ENCODE measurements around the gene CHODL.

The CHODL gene

GRCh38 chr21:18244671-18245463 is at the start of gene CHODL:
Gene CHODL (plus strand): TSS chr21:18244833. CDS start chr21:18245224, 391 bp downstream.
- no peak for DNase-seq (ENCODE audit: low spot score)

GRCh38 chr21:18204931-18205330 is 39.7 kb upstream of the CHODL start:
- DNase-seq (ENCODE audit: low spot score), result peak; percentile 2

GRCh38 chr21:18218331-18218730 is 26.3 kb upstream of the CHODL start:
- no peak for DNase-seq (ENCODE audit: low spot score)

DNA sequence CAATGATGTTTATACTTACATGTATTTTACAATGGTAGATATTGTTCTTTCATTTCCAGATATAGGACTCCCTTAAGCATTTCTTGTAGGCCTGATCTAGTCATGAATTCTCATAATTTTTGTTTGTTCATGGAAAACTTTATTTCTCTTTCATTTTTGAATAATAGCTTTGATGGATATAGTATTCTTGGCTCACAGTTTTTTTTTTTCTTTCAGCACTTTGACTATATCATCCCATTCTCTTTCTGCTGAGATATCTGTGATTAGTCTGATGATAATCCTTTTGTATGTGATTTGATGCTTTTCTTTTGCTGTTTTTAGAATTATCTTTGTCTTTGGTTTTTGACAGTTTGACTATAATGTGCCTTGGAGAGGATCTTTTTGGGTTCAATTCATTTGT is 24.1 kb upstream of the CHODL start:
- no peak for DNase-seq (ENCODE audit: low spot score)

DNA sequence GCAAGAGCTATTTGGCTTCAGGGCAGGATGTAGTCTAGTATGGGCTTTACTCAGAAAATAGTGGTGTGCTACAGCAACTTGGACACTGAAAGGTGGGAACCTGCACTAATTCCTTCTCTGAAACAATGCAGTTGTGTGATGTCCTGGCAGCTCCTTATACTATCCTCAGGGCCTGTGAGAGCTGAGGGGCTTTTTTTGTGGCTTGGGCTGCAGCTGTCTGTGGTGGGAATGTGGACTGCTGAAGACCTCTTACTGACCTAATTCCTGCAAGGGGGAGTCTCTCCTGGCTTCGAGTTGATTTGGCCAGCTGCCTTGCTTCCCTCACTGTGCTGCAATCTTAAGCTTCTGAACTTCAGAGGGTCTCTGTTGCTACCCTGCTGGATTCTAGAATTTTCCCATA is 22.3 kb upstream of the CHODL start:
- DNase-seq (ENCODE audit: low spot score), result no peak

DNA sequence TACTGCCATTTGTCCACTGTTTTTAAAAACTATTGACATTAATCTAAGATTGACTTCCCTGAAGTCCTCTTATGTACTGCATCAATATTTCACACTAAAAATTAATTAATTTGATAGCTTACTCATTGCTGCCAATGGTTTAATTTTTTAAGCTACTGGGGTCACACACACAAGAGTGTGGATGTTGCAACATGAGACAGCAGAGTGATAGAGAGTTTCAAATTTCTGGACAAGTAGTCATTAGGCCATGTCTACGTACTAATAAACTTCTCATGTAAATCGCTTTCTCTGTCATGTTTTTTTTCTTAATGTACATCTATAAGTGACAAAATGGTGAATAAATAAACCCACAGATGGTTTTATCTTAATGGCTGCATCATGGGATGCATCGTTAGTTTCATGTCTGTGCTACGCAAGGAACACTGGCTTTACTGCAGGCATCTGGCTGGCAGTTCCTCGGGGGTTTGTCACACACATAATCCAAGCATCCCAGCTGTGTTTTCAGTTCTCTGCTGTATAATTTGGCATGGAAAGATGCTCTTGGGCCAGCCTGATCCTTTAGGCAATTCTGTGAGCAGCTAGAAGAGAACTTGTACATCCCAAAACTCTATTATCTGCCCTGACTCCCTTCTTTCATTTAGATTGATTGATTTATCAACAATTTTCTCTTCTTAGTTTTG is 16.4 kb upstream of the CHODL start:
- DNase-seq (ENCODE audit: low spot score), result no peak

DNA sequence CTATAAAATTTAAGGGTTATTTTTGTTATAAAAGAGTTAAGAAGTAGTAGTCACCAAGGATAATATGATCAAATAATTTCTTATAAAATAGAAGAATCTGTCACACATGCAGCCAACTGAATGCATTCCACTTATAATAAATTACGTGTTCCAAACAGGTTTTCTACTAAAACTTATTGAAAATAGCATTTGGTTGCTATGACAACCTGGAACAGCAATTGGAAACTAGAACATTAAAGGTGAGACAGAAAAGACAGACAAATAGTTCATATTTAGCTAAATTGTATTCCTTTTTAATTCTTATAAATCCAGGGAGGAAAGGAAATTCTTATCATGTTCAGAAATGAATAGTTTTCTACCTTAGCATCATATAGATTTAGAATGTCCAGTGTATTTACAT is 9.1 kb upstream of the CHODL start:
- no peak for DNase-seq (ENCODE audit: low spot score)

GRCh38 chr21:18245464-18245967 is 883 bp downstream of the CHODL start:
- DNase-seq (ENCODE audit: low spot score), result no peak

GRCh38 chr21:18248171-18248570 is 3.5 kb downstream of the CHODL start:
- no peak for DNase-seq (ENCODE audit: low spot score)

DNA sequence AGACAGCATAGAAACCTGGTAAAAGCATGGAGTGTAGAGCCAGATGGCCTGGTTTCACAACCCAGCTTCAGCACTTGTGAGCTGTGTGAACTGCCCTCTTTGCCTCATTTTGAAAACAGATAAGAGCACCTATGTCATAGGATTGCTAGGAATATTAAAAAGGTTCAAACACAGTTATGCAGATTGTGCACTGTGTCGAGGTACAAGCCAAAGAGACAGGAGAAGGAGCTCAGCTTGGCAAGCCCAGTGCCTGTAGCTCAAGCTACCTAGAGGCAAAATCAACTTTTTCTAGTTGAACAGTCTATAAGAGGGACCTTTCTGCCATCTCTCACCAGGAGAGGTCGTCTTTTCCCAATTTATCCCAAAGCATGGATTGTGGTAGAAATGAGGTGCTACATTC is 5.0 kb downstream of the CHODL start:
- DNase-seq (ENCODE audit: low spot score), result peak; percentile 24

GRCh38 chr21:18251065-18251464 is 6.4 kb downstream of the CHODL start:
- no peak for DNase-seq (ENCODE audit: low spot score)

- DNase-seq (ENCODE audit: low spot score), result no peak
These were observed 7.6 kb downstream of the CHODL start for GRCh38 chr21:18252256-18252655.

DNA sequence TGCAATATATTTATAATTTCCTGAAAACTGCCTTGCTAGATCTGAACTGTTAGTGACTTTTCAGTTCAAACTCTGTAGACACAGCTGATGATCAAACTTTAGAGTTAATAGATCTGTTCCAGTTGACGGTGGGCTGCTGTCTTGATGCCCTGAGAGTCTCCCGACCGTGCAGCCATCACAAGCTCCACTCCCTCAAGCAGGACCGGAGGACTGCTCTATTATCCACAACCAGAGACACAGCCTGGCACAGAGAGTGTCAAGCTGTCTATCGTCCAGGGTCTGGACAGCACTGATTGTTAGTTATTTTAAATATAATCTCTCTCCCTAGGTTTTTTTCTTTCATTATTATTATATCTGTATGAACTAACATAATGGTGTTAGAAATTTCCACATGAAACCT is 8.0 kb downstream of the CHODL start:
- no peak for DNase-seq (ENCODE audit: low spot score)

DNA sequence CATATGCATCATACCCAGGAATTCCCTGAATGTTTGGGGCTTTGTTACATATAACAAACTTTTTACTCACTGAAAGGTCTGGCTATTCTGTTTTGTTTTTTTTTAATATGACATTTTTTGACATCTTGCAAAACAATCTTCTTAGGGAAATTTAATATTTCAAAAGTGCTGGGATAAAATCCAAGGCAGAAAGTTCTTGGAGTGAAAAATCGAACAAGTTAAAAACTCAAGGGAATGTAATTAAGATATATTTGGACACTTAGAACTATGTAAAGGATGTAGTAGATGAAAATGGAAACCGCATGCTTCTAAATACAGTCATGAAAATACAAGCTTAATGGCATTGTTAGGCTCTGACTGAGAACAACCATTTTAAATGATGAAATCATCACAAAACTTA is 8.6 kb downstream of the CHODL start:
- no peak for DNase-seq (ENCODE audit: low spot score)

DNA sequence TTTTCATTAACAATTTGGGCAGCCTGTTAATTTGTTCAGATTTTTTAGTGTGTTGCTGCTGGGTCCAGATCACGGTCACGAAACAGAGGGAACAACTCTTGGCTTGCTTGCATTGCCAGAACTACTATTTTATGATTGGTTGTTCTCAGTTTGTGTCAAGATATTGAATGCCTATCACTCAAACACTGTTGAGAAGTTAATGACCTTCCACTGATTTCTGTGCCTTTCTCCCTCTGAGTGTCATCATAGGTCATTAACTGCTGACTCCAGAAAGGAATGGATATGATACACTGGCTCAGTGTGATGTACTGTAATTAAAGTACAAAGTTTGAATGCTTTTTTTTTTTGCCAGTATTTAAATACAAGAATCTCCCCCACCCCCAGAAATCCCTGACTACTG is 9.2 kb downstream of the CHODL start:
- DNase-seq (ENCODE audit: low spot score), result no peak

DNA sequence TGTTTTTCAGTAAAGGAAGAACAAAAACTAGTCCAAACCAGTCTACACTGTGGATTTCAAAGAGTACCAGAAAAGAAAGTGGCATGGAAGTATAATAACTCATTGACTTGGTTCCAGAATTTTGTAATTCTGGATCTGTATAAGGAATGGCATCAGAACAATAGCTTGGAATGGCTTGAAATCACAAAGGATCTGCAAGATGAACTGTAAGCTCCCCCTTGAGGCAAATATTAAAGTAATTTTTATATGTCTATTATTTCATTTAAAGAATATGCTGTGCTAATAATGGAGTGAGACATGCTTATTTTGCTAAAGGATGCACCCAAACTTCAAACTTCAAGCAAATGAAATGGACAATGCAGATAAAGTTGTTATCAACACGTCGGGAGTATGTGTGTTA is 21.3 kb downstream of the CHODL start:
- DNase-seq (ENCODE audit: low spot score), result no peak

GRCh38 chr21:18267496-18267895 is 22.9 kb downstream of the CHODL start:
- DNase-seq (ENCODE audit: low spot score), result no peak

GRCh38 chr21:18268906-18269305 is 24.3 kb downstream of the CHODL start:
- DNase-seq (ENCODE audit: low spot score), result no peak

GRCh38 chr21:18269856-18270255 is 25.2 kb downstream of the CHODL start:
- DNase-seq (ENCODE audit: low spot score), result no peak

GRCh38 chr21:18273400-18273799 is 28.8 kb downstream of the CHODL start:
- DNase-seq (ENCODE audit: low spot score), result no peak

GRCh38 chr21:18274370-18274769 is 29.7 kb downstream of the CHODL start:
- no peak for DNase-seq (ENCODE audit: low spot score)

DNA sequence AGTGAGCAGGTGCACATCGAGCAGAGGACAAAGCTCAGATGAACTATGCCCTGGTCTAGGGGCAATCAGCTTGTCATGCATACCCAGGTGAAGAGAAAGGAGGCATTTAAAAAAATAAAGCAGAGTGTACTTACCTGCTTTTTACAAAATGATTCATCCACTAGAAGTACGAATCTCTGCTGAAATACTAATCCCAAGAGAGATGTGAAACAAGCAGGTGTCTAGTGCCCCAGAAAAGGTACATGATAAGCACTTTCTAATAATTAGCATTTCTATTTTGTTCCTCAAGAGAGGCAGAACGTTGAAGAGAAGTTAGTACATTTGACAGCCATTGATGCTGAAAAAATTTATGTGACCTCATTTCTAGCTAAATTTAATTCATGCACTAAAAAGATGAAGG is 31.1 kb downstream of the CHODL start:
- no peak for DNase-seq (ENCODE audit: low spot score)

- no peak for DNase-seq (ENCODE audit: low spot score)
These were observed 40.7 kb downstream of the CHODL start for GRCh38 chr21:18285379-18285778.

DNA sequence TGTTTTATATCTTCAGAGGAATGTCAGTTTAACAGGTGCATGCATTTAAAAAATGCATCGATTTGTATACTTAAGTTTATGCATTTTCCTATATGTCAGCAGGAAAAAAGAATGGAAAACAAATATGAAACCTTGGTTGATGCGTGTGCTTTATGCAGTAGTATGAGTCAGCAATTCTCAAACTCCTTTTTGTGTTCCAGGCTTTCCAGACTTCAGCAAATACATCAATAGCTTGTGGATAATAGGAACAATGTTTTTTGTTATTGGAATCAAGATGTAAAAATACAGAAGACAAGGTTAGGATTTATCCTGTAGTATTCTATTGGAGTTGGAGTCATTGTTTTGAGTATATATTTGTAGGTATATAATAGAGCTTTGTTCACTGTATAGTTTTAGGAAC is 45.2 kb downstream of the CHODL start:
- no peak for DNase-seq (ENCODE audit: low spot score)
